HG03558 (cell line): Measurements from ENCODE around the gene KCNQ4.

Experiments
- ATAC-seq: cut with Tn5 transposase; IDR thresholded peaks from one replicate; pipeline ENCODE4 v1.9.1; 2021; ENCODE audit warnings: moderate number of reproducible peaks; ENCODE audit not compliant: unreplicated experiment; ENCODE audit errors: extremely low read depth

KCNQ4 gene

GRCh38 chr1:40783001-40783905 is at the start of gene KCNQ4:
Gene KCNQ4 (plus strand): TSS chr1:40783787. CDS start chr1:40784094, 307 bp downstream.
- no peak for ATAC-seq

- no peak for ATAC-seq
These were observed 48.5 kb upstream of the KCNQ4 start for GRCh38 chr1:40734882-40735628.

GRCh38 chr1:40736085-40736531 is 47.5 kb upstream of the KCNQ4 start:
- no peak for ATAC-seq

GRCh38 chr1:40738831-40739230 is 44.8 kb upstream of the KCNQ4 start:
- ATAC-seq = no peak

GRCh38 chr1:40739455-40740008 is 44.1 kb upstream of the KCNQ4 start:
- ATAC-seq = no peak

GRCh38 chr1:40740039-40740996 is 43.3 kb upstream of the KCNQ4 start:
- ATAC-seq = no peak

GRCh38 chr1:40740997-40741736 is 42.4 kb upstream of the KCNQ4 start:
- no peak for ATAC-seq

- no peak for ATAC-seq
These were observed 41.1 kb upstream of the KCNQ4 start for GRCh38 chr1:40742363-40743061.

GRCh38 chr1:40743452-40743851 is 40.1 kb upstream of the KCNQ4 start:
- ATAC-seq = no peak

- ATAC-seq = no peak
These were observed 39.7 kb upstream of the KCNQ4 start for GRCh38 chr1:40743860-40744259.

- ATAC-seq = no peak
These were observed 38.4 kb upstream of the KCNQ4 start for GRCh38 chr1:40745176-40745575.

GRCh38 chr1:40746344-40747090 is 37.1 kb upstream of the KCNQ4 start:
- ATAC-seq = no peak

GRCh38 chr1:40748841-40749718 is 34.5 kb upstream of the KCNQ4 start:
- no peak for ATAC-seq

- no peak for ATAC-seq
These were observed 33.8 kb upstream of the KCNQ4 start for GRCh38 chr1:40749817-40750216.

- ATAC-seq = no peak
These were observed 33.1 kb upstream of the KCNQ4 start for GRCh38 chr1:40750451-40750908.

GRCh38 chr1:40751802-40752201 is 31.8 kb upstream of the KCNQ4 start:
- no peak for ATAC-seq
